H7 (cell line): ENCODE data around the gene PPARA. TPM values are rescaled to one million over a fixed set of nuclear protein-coding genes. Genes with fewer than 3 reads are reported as not detected.
A peak's percentile ranks its signal among the peaks of the same experiment; 100 is the strongest.

Source experiments
- DNase-seq: peaks from one replicate; pipeline ENCODE4 v3.0.0; 2012
- H3K27me3 ChIP-seq: 2 replicates; pipeline ENCODE4 v1.6.0; 2011; ENCODE audit warnings: mild to moderate bottlenecking, low read length; ENCODE audit not compliant: control insufficient read depth, insufficient read depth
- H3K36me3 ChIP-seq: replicated peaks from 2 replicates; pipeline ENCODE4 v1.5.1; 2011; ENCODE audit warnings: low read length; ENCODE audit not compliant: control insufficient read depth, insufficient read depth
- H3K4me3 ChIP-seq: 2 replicates; pipeline ENCODE4 v1.5.1; 2011; ENCODE audit warnings: low read depth, mild to moderate bottlenecking, control low read depth, low read length, moderate library complexity; ENCODE audit not compliant: insufficient read depth
- total RNA-seq: library from RNA; depleted of rRNA; stranded (reverse); fragments of >200 nt; shearing (Covaris generic); gene quantifications from 2 replicates; pipeline ENCODE4 v1.2.3, GENCODE V29; 2014

PPARA gene
- total RNA-seq, 1 experiment from 2014 or later: 1.2 TPM

DNA sequence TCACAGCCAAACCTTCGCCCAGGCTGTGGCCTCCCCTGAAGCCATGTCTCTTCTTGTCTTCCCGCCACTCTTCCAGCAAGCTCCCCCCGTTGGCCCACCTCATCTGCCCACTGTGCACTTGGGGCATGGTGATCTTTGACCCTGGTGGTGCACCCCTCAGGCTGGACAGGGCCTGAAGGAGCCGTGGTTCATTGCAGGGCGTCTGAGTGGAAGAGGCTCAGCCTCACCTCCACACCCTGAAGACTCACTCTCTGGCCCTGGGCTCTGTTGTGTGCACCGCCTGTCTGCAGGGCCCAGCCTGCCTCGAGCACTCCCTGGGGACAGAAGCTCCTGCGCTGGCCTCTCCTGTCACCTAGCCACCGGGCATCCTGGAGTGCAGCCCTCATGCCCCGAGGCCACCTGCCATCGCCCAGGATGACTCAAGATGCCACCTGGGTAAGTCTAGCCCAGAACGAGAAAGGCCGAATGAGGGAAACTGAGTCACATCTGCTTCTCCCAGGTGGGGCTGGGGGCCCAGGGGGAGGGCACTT lies 40.8 kb upstream of the PPARA start:
- Histone ChIP-seq H3K36me3 (no peaks in the 10 kb centered on the region), H3K4me3 (no peak overlapping the region), H3K27me3 (no peaks in the 10 kb centered on the region)
- DNase-seq: no peak

DNA sequence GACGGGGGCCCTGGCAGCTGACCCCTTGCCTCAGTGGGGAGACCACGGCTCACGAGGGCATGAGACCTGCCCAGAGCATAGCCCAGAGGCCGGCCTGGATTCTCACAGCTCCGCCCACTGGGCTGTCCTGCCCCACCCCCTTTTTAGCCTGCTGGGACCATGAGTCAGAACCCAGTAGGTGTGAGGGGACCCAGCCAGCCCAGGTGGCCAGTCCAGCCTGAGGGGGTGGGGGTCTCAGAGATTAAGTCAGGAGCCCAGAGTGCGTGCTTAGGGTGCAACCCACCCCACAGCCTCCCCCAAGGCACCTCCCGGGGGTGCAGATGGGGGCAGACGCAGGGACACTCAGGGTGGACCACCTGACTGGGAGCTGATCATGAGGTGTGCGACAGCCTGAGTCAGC lies 40.1 kb upstream of the PPARA start:
- H3K4me3 ChIP-seq: no peak overlapping the region
- no peaks in the 10 kb centered on the region for H3K36me3 ChIP-seq
- no peaks in the 10 kb centered on the region for H3K27me3 ChIP-seq
- peak; percentile 85 for DNase-seq

- H3K27me3 ChIP-seq: no peaks in the 10 kb centered on the region
- H3K36me3 ChIP-seq: no peaks in the 10 kb centered on the region
- DNase-seq: peak; percentile 86
Observed at GRCh38 chr22:46111645-46112306, 38.5 kb upstream of the PPARA start.

GRCh38 chr22:46112405-46112804 lies 37.9 kb upstream of the PPARA start:
- Histone ChIP-seq H3K4me3 (no peak overlapping the region), H3K36me3 (no peaks in the 10 kb centered on the region), H3K27me3 (no peaks in the 10 kb centered on the region)
- DNase-seq: no peak

More at GRCh38 chr22:46111645-46112306, 38.5 kb upstream of the PPARA start:
- no peak overlapping the region for H3K4me3 ChIP-seq

GRCh38 chr22:46113110-46113909 lies 37.0 kb upstream of the PPARA start:
- Histone ChIP-seq H3K4me3 (no peak overlapping the region), H3K27me3 (no peaks in the 10 kb centered on the region), H3K36me3 (no peaks in the 10 kb centered on the region)
- no peak for DNase-seq

DNA sequence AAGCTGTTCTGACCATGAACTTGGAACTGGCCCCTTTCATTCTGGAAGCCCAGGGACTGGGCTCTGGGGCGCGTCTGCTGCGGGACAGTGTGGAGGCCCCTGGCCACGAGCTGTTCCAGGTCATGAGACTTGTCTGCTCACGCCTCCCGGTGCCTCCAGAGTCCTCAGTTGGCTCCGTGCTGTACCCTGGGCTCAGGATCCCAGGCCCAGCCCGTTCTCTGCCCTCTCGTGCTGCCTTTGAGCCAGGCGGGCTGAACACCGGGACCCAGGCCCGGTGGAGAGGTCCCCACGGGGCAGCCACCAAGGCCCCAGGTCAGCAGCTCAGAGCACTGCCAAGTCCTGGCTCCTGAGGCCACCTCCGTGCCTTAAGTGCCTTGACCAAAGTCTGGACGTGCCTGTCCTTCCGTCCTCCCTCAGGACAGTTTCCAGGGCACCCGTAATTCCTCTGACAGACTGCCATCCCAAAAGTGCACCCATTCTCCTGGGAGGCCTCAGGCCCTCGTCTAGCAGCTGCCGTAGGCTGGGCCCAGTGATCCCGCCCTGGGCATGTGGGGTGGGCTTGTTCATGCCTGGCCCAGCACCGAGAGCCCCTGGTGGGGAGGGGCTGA lies 36.3 kb upstream of the PPARA start:
- no peaks in the 10 kb centered on the region for H3K36me3 ChIP-seq
- no peak for DNase-seq
- H3K27me3 ChIP-seq: no peaks in the 10 kb centered on the region
- H3K4me3 ChIP-seq: no peak overlapping the region

- no peak for DNase-seq
- Histone ChIP-seq H3K36me3 (no peaks in the 10 kb centered on the region), H3K27me3 (no peaks in the 10 kb centered on the region), H3K4me3 (no peak overlapping the region)
Observed at GRCh38 chr22:46114518-46115387, 35.6 kb upstream of the PPARA start.

- no peak overlapping the region for H3K4me3 ChIP-seq
- H3K36me3 ChIP-seq: no peaks in the 10 kb centered on the region
- no peaks in the 10 kb centered on the region for H3K27me3 ChIP-seq
- no peak for DNase-seq
Observed at GRCh38 chr22:46115388-46115678, 35.0 kb upstream of the PPARA start.

- DNase-seq: no peak
- H3K27me3 ChIP-seq: no peaks in the 10 kb centered on the region
- H3K36me3 ChIP-seq: no peaks in the 10 kb centered on the region
- no peak overlapping the region for H3K4me3 ChIP-seq
Observed at GRCh38 chr22:46115755-46116490, 34.4 kb upstream of the PPARA start.

GRCh38 chr22:46116491-46116958 lies 33.8 kb upstream of the PPARA start:
- DNase-seq: peak; percentile 100
- Histone ChIP-seq H3K36me3 (no peaks in the 10 kb centered on the region), H3K4me3 (no peak overlapping the region), H3K27me3 (no peaks in the 10 kb centered on the region)

GRCh38 chr22:46117206-46118199 lies 32.8 kb upstream of the PPARA start:
- Histone ChIP-seq H3K27me3 (no peaks in the 10 kb centered on the region), H3K4me3 (no peak overlapping the region), H3K36me3 (no peaks in the 10 kb centered on the region)
- no peak for DNase-seq

DNA sequence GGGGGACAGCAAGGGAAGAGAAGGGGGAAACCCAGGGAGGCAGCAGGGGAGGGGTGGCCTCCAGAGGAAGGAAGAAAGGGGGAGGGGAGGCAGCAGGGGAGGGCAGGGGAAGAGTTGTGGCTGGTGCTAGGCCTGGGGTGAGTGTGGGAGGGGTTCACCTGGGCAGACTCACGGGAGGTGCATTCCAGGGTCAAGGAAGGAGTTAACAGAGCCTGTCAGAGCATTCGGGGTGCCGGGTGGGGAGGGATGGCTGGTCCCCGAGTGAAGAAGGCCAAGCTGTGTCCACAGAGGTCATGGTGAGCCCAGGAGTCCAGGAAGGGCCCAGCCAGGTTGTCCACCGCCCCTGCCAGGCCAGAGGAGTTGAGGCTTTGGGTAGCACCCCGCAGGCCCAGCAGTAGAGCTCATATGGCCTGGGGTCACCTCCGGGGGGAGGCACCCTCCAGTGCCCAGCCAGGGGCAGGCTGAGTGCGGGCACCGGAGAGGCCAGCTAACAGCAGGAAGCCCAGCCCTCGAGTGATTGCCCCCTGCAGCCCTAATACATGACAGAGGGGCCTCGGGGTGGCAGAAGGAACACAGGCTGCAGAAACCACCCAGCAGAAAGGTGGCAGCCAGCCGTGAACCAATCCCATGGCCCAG lies 31.1 kb upstream of the PPARA start:
- Histone ChIP-seq H3K27me3 (no peaks in the 10 kb centered on the region), H3K36me3 (no peaks in the 10 kb centered on the region), H3K4me3 (no peak overlapping the region)
- no peak for DNase-seq
